D341Med (cell line): ENCODE measurements around the gene DCTN2.
"Not testable (repeated sequence)": the region's sequence is repeated elsewhere in the genome, so short reads cannot be mapped to it uniquely, and the experiment has no call there.

ENCODE experiments used
- DNase-seq: peaks from one replicate; pipeline ENCODE4 v3.0.0; 2012; ENCODE audit warnings: low spot score

Gene DCTN2

DNA sequence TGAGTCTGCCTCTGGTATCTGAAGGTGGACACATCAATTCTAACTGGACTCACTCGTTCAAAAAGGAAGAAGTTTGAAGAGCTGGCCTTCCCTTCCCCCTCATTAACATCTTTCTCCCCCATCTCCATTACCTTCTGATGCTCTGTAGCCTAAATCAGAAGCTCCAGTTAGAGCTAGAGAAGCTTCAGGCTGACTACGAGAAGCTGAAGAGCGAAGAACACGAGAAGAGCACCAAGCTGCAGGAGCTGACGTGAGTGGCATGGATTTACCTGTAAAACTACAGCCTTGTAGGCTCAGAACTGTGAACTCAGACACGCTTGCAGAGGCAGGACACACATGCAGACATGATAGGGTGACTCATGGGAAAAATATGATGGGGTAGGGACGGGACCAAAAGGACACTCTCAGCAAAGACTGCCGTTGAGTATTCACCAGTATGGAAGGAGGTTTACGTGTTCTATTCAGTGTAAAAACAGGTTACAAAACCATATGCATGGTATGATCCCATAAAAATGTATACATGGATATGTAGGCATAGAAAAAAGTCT is 29.7 kb upstream of the DCTN2 start:
- DNase-seq: no peak

- no peak for DNase-seq
Measured at GRCh38 chr12:57575771-57576612, 29.0 kb upstream of the DCTN2 start.

DNA sequence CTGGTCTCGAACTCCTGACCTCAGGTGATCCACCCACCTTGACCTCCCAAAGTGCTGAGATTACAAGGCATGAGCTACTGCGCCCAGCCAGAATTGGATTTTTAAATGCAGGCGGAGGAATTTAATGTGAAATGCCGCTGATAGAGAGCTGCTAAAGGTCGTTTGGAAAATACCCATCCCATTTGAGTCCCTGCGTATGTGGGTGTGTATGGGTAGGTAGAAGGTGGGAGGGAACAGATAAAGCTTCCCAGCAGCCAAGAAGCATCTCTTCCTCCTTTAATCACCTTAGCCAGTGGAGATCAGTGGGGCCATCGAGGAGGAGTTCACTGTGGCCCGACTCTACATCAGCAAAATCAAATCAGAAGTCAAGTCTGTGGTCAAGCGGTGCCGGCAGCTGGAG is 27.8 kb upstream of the DCTN2 start:
- no peak for DNase-seq

DNA sequence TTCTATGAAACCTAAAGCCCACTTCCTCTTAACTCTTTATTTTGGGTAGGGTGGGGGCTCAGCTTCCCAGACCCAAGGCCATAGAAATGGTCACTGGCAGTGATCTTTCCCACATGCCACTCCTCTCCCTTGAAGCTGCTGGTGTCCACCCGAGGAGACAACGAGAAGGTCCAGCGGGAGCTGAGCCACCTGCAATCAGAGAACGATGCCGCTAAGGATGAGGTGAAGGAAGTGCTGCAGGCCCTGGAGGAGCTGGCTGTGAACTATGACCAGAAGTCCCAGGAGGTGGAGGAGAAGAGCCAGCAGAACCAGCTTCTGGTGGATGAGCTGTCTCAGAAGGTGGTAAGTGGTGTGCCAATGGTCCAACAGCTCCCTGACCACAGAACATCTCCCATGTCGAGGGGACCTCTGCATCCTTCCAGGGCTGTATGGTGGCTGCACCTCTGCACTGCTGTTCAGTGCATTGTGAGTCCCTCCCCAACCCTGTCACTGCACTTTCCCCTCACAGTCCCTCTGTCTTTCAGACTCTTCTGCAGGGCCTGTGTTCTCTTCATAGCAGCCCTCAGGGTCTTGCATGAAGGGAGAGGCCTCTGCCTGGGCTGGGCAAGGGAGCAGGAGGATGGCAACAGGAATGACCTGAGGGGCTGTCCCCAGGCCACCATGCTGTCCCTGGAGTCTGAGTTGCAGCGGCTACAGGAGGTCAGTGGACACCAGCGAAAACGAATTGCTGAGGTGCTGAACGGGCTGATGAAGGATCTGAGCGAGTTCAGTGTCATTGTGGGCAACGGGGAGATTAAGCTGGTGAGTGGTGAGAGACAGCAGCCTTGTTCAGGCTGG is 25.2 kb upstream of the DCTN2 start:
- no peak for DNase-seq

DNA sequence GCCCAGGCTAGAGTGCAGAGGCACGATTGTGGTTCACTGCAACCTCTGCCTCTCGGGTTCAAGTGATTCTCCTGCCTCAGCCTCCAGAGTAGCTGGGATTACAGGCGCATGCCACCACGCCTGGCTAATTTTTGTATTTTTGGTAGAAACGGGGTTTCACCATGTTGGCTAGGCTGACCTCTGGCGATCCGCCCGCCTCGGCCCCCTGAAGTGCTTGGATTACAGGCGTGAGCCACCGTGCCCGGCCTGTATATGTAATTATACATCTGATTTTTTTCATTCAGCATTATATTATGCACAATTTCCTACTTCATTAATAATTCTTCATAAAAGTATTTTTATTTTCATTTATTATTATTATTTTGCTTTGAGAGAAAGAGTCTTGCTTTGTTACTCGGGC is 23.4 kb upstream of the DCTN2 start:
- DNase-seq: not testable (repeated sequence)

- DNase-seq: peak; percentile 25
Measured at GRCh38 chr12:57569858-57570257, 22.9 kb upstream of the DCTN2 start.

DNA sequence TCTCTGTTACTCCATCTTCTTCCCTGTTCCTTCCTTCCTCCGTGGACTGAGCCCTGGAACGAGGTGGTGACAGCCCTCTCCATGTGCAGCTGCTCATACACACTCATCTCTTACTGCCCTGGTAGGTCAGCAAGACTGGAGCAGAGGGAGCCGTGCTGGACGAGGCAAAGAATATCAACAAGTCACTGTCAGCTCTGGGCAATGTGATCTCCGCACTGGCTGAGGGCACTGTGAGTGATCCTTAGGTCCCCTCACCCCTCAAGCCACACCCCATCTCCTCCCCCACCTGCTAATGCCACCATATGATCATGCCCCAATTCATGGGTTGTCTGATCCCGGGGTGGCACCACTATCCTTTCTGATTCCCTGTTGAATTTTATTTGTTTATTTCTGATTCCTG is 21.8 kb upstream of the DCTN2 start:
- no peak for DNase-seq

DNA sequence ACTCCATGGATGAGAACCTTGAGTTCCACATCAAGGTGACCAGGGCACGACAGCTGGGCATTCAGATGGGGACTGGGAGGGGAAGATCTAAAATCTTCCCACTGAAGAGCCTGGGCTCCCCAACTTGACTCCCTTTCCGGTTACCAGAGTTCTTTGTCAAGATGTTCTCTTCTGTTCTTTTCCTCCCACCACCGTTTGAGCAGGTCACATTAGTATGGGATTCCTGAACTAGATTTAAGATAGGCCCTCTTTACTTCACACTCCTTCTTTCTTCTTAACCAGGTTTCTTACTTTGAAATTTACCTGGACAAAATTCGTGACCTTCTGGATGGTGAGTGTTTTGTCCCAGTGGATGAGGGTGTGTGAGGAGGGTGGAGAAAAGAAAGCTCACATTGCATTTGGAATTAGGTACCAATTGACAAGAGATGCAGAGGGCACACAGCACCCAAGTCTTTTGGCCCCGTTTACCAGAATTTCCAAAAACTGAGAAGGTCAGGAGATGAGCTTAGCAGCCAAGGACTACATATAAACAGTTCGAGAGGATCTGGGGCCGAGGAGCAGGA is 17.3 kb upstream of the DCTN2 start:
- DNase-seq: no peak

DNA sequence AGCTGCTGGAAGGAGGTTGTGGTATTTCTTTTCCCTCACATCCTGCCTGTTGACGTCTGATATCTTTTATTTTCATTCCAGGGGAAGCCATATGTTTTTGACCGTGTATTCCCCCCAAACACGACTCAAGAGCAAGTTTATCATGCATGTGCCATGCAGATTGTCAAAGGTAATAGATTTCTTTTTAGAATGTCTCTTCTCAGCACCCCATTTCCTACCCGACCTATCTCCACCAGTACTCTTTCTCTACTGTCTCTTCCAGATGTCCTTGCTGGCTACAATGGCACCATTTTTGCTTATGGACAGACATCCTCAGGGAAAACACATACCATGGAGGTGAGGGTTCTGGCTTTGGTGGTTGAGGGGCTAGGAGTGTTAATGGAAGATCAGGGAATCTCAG is 16.4 kb upstream of the DCTN2 start:
- DNase-seq: no peak

- not testable (repeated sequence) for DNase-seq
Measured at GRCh38 chr12:57561117-57561516, 14.1 kb upstream of the DCTN2 start.

DNA sequence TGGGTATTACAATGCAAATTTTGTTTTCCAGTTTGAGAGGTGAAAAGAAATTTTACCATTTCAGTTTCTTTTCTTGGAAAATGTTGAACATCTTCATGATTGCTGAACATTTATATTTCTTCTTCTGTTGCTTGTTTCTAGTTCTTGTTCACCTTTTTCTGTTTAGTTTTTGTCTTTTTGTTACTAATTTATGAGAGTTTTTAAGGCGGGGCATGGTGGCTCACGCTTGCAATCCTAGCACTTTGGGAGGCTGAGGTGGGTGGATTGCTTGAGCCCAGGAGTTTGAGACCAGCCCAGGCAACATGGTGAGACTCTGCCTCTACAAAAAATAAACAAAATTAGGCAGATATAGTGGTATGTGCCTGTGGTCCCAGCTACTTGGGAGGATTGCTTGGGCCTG is 13.5 kb upstream of the DCTN2 start:
- no peak for DNase-seq

- no peak for DNase-seq
Measured at GRCh38 chr12:57558864-57559263, 11.9 kb upstream of the DCTN2 start.

GRCh38 chr12:57554897-57555296 is 7.9 kb upstream of the DCTN2 start:
- DNase-seq: no peak

DNA sequence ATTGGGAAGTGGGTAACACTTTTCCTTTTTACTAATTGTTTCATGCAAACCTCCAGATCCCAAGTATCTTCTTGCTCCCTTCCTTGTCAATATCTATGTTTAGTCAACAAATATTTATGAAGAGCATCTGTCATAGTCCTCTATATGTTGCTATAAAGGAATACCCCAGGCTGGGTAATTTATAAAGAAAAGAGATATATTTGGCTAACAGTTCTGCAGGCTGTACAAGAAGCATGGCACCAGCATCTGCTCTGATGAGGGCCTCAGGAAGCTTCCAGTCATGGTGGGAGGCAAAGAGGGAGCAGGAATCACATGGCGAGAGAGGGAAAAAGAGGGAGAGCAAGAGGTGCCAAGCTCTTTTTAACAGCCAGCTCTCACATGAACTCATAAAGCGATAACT is 7.5 kb upstream of the DCTN2 start:
- no peak for DNase-seq

DNA sequence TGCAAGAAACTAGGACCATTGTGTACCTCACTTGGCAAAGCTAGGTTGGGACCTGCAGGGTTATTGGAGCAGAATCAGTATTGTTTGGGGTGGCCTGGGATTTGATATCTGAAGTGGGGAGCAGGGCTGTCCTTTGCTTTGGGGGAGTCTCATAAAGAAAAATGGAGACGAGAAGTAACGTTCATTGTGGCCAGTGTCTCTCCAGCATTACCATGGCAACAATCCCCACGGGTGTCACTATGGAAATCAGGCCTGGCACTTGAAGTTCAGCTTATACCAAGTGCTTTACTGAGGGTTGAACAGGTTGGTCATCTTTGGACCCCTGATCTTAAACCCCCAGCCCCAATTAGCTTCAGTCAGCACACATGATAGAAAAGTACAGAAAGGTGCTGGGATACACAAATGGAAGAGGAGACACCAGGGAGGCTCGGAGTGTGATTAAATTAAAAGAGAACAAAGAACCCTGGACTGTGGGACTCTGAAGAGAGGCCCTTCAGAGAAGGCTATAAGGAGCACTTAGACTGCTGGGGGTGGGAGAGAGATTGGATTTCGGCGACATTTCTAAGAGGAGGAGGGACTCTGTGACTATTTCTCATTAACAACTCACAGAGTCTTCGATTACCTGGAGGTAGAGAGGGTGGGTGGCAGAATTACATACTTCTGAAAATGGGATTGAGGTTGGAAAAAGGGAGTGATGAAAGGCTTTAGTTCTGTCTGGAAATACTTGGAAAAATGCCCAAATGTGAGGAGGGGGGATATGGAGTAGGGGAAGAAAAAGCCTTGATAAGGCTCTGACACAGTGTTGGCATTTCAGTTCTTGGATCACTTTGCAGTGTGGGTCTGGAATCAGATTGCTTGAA is 6.6 kb upstream of the DCTN2 start:
- no peak for DNase-seq

DNA sequence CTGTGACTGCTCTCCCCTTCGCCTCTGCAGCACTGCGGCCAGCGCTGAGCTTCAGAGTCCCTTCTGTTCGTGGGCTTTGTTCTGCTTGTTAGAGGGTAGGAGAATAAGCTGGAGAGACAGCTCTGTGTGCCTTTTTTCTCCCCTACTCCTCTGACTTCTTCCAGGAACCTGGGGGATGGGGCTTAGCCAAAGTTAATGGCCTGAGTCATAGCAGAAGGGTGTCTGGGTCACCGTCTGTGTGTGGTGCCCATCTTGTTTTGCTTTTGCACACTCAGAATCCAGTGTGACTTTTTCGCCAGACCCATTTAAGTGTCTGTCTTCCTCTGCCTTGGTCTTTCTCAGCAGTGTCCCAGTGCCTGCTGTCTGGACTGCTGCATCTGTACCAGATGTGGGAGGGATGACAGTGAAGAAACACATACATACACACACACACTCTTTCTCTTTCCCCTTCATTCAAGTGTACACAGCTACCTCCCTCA is 5.9 kb upstream of the DCTN2 start:
- DNase-seq: no peak

DNA sequence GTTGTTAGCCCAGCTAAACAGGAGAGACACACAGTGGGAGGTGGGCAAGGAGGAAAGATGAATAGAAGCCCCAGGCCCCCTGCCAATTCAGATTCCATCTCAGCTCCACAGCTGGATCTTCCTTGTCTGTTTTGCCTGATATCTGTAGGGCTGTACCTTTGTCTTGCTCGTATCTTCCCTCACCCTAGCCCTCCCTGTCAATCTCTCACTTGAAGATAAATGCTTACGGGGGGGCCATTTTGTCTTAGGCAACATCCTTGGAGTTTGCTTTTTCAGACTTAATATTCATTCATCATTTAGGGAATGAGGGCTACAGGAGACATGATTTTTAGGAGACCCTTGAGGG is 5.3 kb upstream of the DCTN2 start:
- no peak for DNase-seq

GRCh38 chr12:57551637-57552305 is 4.8 kb upstream of the DCTN2 start:
- DNase-seq: no peak

GRCh38 chr12:57550641-57551549 is 3.9 kb upstream of the DCTN2 start:
- no peak for DNase-seq
